Activated B cell treated with CpG ODN at 0.5 μM for 24 hours (primary cell): ENCODE data around the gene FZD7. TPM values are rescaled to one million over a fixed set of nuclear protein-coding genes. Genes with fewer than 3 reads are reported as not detected.

Experiments used
- ATAC-seq: fragments of 200-7000 bp; cut with Tn5 transposase; one replicate; pipeline ENCODE4 v1.10.0; 2021; ENCODE audit warnings: low read depth, mild to moderate bottlenecking, moderate library complexity
- CTCF ChIA-PET: fragments of 350-600 bp; sonication (Branson Sonifier 250); formaldehyde crosslinking; loops from one replicate; lab custom pipeline; 2021; ENCODE audit warnings: antibody characterized with exemption; lab: Charles Lee
- POLR2A ChIA-PET: fragments of 350-600 bp; sonication (Branson Sonifier 250); formaldehyde crosslinking; loops from one replicate; lab custom pipeline; 2021; ENCODE audit warnings: antibody characterized with exemption; lab: Charles Lee
- DNase-seq: peaks from one replicate; pipeline ENCODE4 v3.0.0; 2022
- H3K27ac Mint-ChIP-seq: one replicate; pipeline ENCODE4 v1.8.0; 2020; ENCODE audit warnings: mixed read lengths
- H3K27me3 Mint-ChIP-seq: one replicate; pipeline ENCODE4 v1.8.0; 2021; ENCODE audit warnings: mixed read lengths
- H3K36me3 Mint-ChIP-seq: one replicate; pipeline ENCODE4 v1.8.0; 2021; ENCODE audit warnings: low read depth, mixed read lengths
- H3K4me1 Mint-ChIP-seq: one replicate; pipeline ENCODE4 v1.8.0; 2021; ENCODE audit warnings: mixed read lengths
- H3K4me3 Mint-ChIP-seq: one replicate; pipeline ENCODE4 v1.8.0; 2020; ENCODE audit warnings: mild to moderate bottlenecking, mixed read lengths
- H3K9me3 Mint-ChIP-seq: one replicate; pipeline ENCODE4 v1.8.0; 2020; ENCODE audit warnings: mixed read lengths
- CTCF ChIP-seq: fragments of 200-600 bp; IDR thresholded peaks from one replicate; pipeline ENCODE4 v1.8.0; 2022; ENCODE audit warnings: antibody characterized with exemption, mild to moderate bottlenecking
- intact Hi-C: fragments of 100-400 bp; cut with micrococcal nuclease; formaldehyde crosslinking; loops from one replicate; pipeline ENCODE4 v1.15.1; 2024
- total RNA-seq: library from RNA; stranded (reverse); gene quantifications from 2 replicates; pipeline ENCODE4 v1.2.3, GENCODE V29; 2022

Gene FZD7
- total RNA-seq, 1 donor from 2014 or later, result 0.33 TPM

DNA sequence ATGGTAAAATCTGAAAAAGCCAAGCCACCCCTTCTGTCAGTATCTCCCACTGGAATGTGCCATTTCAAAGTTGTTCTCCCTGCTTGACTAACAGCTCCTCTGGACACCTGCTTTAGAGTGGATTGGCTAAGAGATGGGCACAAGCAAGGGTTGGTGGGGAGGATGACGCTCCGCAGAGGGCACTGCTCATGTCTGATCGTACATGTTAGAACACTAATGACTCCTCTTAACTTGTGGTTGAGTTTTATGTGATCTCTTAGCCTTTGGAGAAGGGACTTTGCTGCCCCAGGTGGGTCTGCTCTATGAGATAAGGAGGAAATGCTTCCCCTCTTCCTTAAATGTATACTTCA, 31.2 kb downstream of the FZD7 start:
- Mint-ChIP-seq H3K27ac (no peak overlapping the region), H3K36me3 (no peaks in the 10 kb centered on the region), H3K4me1 (no peaks in the 10 kb centered on the region), H3K4me3 (no peak overlapping the region), H3K27me3 (peaks cover 5% of the 10 kb centered on the region), H3K9me3 (no peaks in the 10 kb centered on the region)
- intact Hi-C loops, result no loop called here
- ChIA-PET CTCF (no interaction called here), POLR2A (no interaction called here)
- no peak for ATAC-seq
- TF ChIP-seq CTCF, result no peak
- no peak for DNase-seq

- ATAC-seq (no peak), DNase-seq (no peak)
- POLR2A ChIA-PET, result no interaction called here
- intact Hi-C loops, result no loop called here
- no peaks in the 10 kb centered on the region for H3K36me3 Mint-ChIP-seq
- no peaks in the 10 kb centered on the region for H3K9me3 Mint-ChIP-seq
- CTCF ChIA-PET, result no interaction called here
- H3K4me3 Mint-ChIP-seq, result no peak overlapping the region
- no peak for TF ChIP-seq CTCF
- peaks cover 5% of the 10 kb centered on the region for H3K27me3 Mint-ChIP-seq
- H3K4me1 Mint-ChIP-seq, result no peaks in the 10 kb centered on the region
- no peak overlapping the region for H3K27ac Mint-ChIP-seq
Measured at GRCh38 chr2:202065876-202066275, 32.2 kb downstream of the FZD7 start.

DNA sequence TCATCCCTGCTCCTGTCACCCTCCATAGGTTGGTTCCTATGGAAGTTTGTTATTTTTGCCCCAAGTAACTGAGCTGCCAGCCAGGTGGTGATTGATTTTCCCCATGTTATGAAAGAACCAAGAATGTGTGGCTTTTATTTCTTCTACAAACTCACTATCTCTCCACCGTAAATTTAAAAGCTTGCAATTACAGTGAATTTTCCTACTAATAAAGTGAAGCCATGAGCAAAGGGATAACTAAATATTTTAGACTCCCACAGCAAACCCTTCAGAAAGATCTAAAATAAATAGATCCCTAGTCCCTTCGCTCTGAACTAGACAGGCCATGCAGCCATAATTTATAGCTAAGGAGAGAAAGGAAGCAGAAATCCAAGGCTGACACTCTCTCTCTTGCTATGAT, 33.2 kb downstream of the FZD7 start:
- Mint-ChIP-seq H3K4me1 (no peaks in the 10 kb centered on the region), H3K27me3 (peaks cover 5% of the 10 kb centered on the region), H3K36me3 (no peaks in the 10 kb centered on the region), H3K4me3 (no peak overlapping the region), H3K9me3 (no peaks in the 10 kb centered on the region), H3K27ac (no peak overlapping the region)
- intact Hi-C loops, result no loop called here
- no peak for TF ChIP-seq CTCF
- ChIA-PET CTCF (no interaction called here), POLR2A (no interaction called here)
- no peak for ATAC-seq
- DNase-seq, result no peak

DNA sequence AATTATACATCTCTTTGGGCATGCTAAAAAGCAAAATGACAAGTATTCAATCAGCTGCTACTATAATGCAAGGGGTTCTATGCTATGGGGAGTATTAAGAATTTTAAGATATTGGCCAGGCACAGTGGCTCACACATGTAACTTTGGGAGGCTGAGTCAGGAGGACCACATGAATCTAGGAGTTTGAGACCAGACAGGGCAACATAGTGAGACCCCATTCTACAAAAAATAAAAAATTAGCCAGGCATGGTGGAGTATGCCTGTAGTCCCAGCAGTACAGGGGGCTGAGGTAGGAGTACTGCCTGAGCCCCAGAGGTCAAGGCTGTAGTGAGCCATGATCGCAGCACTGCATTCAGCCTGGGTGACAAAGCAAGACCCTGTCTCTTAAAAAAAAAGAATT, 33.9 kb downstream of the FZD7 start:
- Mint-ChIP-seq H3K36me3 (no peaks in the 10 kb centered on the region), H3K4me3 (no peak overlapping the region), H3K4me1 (no peaks in the 10 kb centered on the region), H3K9me3 (no peaks in the 10 kb centered on the region), H3K27ac (no peak overlapping the region), H3K27me3 (peaks cover 5% of the 10 kb centered on the region)
- ATAC-seq (no peak), DNase-seq (no peak)
- intact Hi-C loops, result no loop called here
- no peak for TF ChIP-seq CTCF
- POLR2A ChIA-PET, result no interaction called here
- CTCF ChIA-PET, result no interaction called here

- Mint-ChIP-seq H3K4me3 (no peak overlapping the region), H3K27ac (no peak overlapping the region), H3K4me1 (no peaks in the 10 kb centered on the region), H3K27me3 (peaks cover 5% of the 10 kb centered on the region), H3K36me3 (no peaks in the 10 kb centered on the region), H3K9me3 (no peaks in the 10 kb centered on the region)
- no peak for TF ChIP-seq CTCF
- CTCF ChIA-PET, result no interaction called here
- intact Hi-C loops, result no loop called here
- POLR2A ChIA-PET, result no interaction called here
- DNase-seq, result no peak
- ATAC-seq, result no peak
Measured at GRCh38 chr2:202069170-202070067, 35.8 kb downstream of the FZD7 start.
